ENCODE data around the gene TRERF1. TPM values are rescaled to one million over a fixed set of nuclear protein-coding genes. Genes with fewer than 3 reads are reported as not detected.

TRERF1 gene
- total RNA-seq, 4 donors from 2014 or later, result 0.47 to 0.87 (median 0.50) TPM

DNA sequence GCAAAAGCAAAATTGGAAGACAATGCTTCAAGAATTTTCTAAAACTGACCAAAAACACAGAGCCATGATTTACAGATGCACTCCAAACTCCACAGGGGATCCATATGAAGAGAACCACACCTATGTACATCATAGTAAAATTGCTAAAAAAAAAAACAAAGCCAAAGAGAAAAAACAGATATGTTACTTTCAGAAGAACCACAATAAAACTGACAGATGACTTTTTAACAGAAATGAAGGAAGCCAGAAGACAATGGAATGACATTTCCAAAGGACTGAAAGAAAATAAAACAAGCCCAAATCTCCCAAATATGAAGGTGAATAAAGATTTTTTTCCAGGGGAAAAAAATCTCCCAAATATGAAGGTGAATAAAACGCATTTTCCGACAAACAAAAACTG is 17.5 kb downstream of the TRERF1 start:
- H3K27me3 ChIP-seq, result no peaks in the 10 kb centered on the region
- in situ Hi-C loops (cut with MboI; ENCODE audit: low sequenced_read_pairs in 4 of 4), result no loop called here
- no peak overlapping the region for H3K4me3 ChIP-seq
- no peak for TF ChIP-seq POLR2A (IDR thresholded peaks at IDR 0.05)
- TF ChIP-seq, protein P1, sequence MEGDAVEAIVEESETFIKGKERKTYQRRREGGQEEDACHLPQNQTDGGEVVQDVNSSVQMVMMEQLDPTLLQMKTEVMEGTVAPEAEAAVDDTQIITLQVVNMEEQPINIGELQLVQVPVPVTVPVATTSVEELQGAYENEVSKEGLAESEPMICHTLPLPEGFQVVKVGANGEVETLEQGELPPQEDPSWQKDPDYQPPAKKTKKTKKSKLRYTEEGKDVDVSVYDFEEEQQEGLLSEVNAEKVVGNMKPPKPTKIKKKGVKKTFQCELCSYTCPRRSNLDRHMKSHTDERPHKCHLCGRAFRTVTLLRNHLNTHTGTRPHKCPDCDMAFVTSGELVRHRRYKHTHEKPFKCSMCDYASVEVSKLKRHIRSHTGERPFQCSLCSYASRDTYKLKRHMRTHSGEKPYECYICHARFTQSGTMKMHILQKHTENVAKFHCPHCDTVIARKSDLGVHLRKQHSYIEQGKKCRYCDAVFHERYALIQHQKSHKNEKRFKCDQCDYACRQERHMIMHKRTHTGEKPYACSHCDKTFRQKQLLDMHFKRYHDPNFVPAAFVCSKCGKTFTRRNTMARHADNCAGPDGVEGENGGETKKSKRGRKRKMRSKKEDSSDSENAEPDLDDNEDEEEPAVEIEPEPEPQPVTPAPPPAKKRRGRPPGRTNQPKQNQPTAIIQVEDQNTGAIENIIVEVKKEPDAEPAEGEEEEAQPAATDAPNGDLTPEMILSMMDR (IDR thresholded peaks at IDR 0.05 in 4 of 5, conservative IDR thresholded peaks at IDR 0.05 in 1 of 5), result no peak
- no peak for ATAC-seq
- no peaks in the 10 kb centered on the region for H3K4me1 ChIP-seq
- H3K9me3 ChIP-seq, result no peaks in the 10 kb centered on the region
- DNase-seq, result no peak
- no peak overlapping the region for H3K27ac ChIP-seq
- H3K36me3 ChIP-seq, result no peaks in the 10 kb centered on the region
- intact Hi-C loops (cut with DNase I; ENCODE audit: low total_unique reads), result no loop called here

DNA sequence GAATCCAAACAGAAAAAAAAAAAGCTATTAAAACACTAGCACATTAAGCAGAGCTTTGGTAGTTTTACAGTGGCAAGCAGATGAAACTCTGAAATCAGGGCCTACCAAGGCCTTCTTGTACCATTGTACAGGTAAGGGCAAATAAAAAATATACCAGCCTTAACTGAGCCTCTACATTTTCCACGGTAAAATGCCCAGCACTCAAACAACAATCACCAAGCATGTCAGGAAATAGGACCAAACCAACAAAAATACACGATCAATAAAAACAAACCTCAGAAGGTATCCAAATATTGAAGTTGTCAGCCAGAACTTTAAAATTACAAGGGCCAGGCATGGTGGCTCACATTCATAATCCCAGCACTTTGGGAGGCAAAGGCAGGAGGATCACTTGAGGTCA is 18.3 kb downstream of the TRERF1 start:
- Histone ChIP-seq H3K27me3 (no peaks in the 10 kb centered on the region), H3K27ac (no peak overlapping the region), H3K36me3 (no peaks in the 10 kb centered on the region), H3K4me1 (peaks cover 0 to 5% of the 10 kb centered on the region in 2 donors), H3K9me3 (no peaks in the 10 kb centered on the region), H3K4me3 (no peak overlapping the region)
- no peak for DNase-seq
- intact Hi-C loops (cut with DNase I; ENCODE audit: low total_unique reads), result no loop called here
- no peak for ATAC-seq
- in situ Hi-C loops (cut with MboI; ENCODE audit: low sequenced_read_pairs in 4 of 4), result no loop called here
- no peak for TF ChIP-seq POLR2A (IDR thresholded peaks at IDR 0.05)
- TF ChIP-seq, protein P1 (IDR thresholded peaks at IDR 0.05 in 4 of 5, conservative IDR thresholded peaks at IDR 0.05 in 1 of 5), result no peak

DNA sequence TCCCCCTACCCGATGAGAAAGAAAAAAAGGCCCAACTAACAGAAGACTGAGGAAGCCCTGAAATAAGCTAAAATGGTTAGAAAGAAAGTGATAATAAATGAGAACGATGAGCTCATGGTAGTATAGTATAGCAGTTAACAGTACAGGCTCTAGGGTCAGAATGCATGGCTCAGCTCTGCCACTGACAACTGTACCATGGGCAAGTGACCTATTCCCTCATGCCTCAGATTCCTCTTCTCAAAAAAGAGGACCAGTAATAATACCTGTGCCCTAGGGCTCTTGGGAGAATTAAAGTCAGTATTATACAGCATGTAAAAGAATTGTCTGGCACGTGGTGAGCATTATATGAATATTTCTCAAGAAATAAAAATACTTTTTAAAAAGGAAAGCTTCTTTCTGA is 19.8 kb downstream of the TRERF1 start:
- Histone ChIP-seq H3K4me3 (no peak overlapping the region), H3K9me3 (no peaks in the 10 kb centered on the region), H3K27ac (no peak overlapping the region), H3K4me1 (peaks cover 0 to 5% of the 10 kb centered on the region in 2 donors), H3K27me3 (no peaks in the 10 kb centered on the region), H3K36me3 (no peaks in the 10 kb centered on the region)
- in situ Hi-C loops (cut with MboI; ENCODE audit: low sequenced_read_pairs in 4 of 4), result no loop called here
- ATAC-seq (no peak), DNase-seq (no peak)
- intact Hi-C loops (cut with DNase I; ENCODE audit: low total_unique reads), result no loop called here
- TF ChIP-seq POLR2A (IDR thresholded peaks at IDR 0.05), result no peak
- TF ChIP-seq, protein P1 (IDR thresholded peaks at IDR 0.05 in 4 of 5, conservative IDR thresholded peaks at IDR 0.05 in 1 of 5), result no peak

DNA sequence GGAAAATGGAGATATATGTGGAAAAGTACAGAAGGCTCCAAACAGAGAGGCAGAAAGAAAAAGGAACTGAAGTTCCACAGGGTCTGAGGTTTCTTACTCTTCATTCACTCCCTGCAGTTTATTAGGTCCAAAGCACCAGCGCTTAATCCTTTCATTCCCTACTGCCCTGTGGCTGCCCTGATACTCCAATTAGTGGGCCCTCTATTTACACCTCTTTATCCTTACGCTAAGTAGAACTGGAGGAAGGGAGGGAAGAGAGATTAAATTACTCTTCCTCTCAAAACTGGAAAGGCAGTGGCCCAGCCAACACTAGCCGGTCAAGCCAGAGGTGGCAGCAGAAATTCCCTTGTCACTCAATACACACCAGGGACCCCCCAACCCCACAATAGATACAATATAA is 20.4 kb downstream of the TRERF1 start:
- Histone ChIP-seq H3K4me1 (peaks cover 0 to 5% of the 10 kb centered on the region in 2 donors), H3K36me3 (no peaks in the 10 kb centered on the region), H3K4me3 (no peak overlapping the region), H3K27me3 (no peaks in the 10 kb centered on the region), H3K9me3 (no peaks in the 10 kb centered on the region), H3K27ac (no peak overlapping the region)
- in situ Hi-C loops (cut with MboI; ENCODE audit: low sequenced_read_pairs in 4 of 4), result no loop called here
- ATAC-seq, result no peak
- DNase-seq, result no peak
- TF ChIP-seq, protein P1 (IDR thresholded peaks at IDR 0.05 in 4 of 5, conservative IDR thresholded peaks at IDR 0.05 in 1 of 5), result no peak
- no peak for TF ChIP-seq POLR2A (IDR thresholded peaks at IDR 0.05)
- intact Hi-C loops (cut with DNase I; ENCODE audit: low total_unique reads), result no loop called here

DNA sequence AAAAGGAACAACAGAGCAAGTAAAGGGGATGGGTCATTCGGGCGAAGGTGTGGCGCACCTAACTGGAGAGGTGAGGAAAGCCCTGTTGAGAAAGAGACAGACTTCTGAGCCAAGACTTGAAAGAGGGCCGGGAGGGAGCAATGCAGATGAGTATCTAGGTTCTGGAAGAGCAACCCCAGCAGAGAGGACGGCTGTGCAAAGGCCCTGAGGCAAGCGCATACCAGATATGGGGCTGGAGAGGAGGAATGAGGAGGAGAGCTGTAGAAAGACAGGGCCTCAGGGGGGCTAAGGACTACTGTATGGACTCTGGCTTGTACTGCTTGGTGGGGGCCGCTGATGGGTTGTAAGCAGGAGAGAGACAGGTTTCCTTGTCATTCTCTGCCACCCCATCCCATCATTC is 21.9 kb downstream of the TRERF1 start:
- DNase-seq (no peak), ATAC-seq (no peak)
- Histone ChIP-seq H3K27ac (no peak overlapping the region), H3K4me1 (peaks cover 0 to 5% of the 10 kb centered on the region in 2 donors), H3K27me3 (no peaks in the 10 kb centered on the region), H3K9me3 (no peaks in the 10 kb centered on the region), H3K4me3 (no peak overlapping the region), H3K36me3 (no peaks in the 10 kb centered on the region)
- no peak for TF ChIP-seq POLR2A (IDR thresholded peaks at IDR 0.05)
- TF ChIP-seq, protein P1 (IDR thresholded peaks at IDR 0.05 in 4 of 5, conservative IDR thresholded peaks at IDR 0.05 in 1 of 5), result no peak
- intact Hi-C loops (cut with DNase I; ENCODE audit: low total_unique reads) (no loop called here), in situ Hi-C loops (cut with MboI; ENCODE audit: low sequenced_read_pairs in 4 of 4) (no loop called here)

Measured in gastrocnemius medialis (tissue), 4 donors.